Measurements from ENCODE around the gene PHLPP1.
"Not testable (repeated sequence)": the region's sequence is repeated elsewhere in the genome, so short reads cannot be mapped to it uniquely, and the experiment has no call there.

PHLPP1 gene

DNA sequence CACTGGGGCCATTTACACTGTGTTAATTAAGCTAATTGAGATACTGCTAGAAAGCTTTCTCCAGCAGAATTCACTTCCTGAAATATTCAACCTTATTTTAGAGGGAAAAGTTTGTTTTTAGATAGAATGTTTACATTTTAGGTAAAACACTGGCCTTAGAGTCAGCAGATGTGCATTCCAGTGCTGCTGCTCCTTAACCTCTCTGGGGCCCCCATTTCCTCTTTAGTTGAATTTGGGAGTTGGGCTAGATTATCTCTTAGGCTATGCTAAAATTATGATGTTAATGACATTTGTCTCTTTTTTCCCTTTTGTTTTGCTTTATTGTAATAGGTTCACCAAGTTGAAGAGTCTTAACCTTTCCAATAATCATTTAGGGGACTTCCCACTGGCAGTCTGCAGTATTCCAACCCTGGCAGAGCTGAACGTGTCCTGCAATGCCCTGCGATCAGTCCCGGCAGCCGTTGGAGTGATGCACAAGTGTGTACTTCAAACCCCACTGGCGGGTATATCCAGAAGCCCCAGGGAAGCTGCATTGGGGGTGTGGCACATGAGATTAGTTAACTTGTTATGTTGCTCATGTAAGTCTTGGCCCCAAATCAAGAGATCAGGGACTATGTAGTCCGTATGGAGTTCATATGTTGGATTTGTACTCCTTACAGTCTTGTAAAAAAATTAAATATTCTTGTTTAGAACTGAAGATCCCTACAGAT is 179.5 kb downstream of the PHLPP1 start:
- DNase-seq (ENCODE audit: low read depth), result no peak

DNA sequence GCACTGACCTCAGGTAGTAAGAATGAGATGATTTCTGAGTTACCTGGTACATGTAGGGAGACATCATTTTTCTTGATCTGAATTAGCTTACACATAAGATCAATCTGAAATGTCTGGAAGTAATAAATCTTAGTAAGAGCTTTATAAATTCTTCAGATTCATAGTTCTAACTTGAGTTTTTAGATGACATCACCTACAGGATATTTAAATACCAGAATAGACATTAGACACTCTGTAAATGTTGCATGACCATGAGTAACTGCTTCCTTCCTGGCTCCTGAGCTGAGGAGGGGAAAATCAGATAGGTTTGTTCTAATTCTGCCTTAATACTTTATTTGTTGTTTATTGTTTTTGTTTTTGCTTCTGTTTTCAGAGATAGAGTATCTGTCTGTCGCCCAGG is 181.8 kb downstream of the PHLPP1 start:
- no peak for DNase-seq (ENCODE audit: low read depth)

DNA sequence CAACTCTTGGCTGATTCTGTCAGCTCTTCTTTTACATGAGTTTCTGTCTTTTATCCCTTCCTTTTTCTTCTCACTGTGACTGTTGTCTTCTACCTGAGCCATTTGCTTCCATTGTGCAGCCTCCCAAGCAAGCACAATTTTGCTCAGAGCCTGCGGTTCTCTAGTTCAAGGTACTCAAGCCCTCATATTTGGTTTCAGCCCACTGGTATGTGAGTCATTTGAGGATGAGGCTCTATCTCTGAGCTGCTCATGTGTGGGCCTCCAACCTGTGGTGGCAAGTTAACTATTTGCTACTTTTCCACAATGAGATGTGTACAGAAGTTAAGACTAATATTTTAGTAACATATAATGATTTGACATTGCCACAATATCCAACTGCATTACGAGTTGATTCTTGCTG is 183.0 kb downstream of the PHLPP1 start:
- DNase-seq (ENCODE audit: low read depth), result no peak

DNA sequence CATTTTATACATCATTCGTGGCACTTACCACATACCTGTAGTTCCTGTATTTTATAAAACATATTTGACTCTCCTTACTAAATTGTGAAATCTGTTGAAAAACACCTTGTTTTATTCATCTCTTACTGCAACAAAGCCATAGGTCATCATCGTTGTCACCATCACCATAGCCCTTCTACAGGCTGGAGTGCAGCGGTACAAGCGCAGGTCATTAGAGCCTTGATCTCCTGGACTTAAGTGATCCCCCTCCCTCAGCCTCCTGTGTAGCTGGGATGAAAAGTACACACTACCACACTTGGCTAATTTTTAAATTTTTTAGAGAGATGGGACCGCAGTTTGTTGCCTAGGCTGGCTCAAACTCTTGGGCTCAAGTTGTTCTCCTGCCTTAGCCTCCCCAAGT is 184.2 kb downstream of the PHLPP1 start:
- DNase-seq (ENCODE audit: low read depth), result no peak

DNA sequence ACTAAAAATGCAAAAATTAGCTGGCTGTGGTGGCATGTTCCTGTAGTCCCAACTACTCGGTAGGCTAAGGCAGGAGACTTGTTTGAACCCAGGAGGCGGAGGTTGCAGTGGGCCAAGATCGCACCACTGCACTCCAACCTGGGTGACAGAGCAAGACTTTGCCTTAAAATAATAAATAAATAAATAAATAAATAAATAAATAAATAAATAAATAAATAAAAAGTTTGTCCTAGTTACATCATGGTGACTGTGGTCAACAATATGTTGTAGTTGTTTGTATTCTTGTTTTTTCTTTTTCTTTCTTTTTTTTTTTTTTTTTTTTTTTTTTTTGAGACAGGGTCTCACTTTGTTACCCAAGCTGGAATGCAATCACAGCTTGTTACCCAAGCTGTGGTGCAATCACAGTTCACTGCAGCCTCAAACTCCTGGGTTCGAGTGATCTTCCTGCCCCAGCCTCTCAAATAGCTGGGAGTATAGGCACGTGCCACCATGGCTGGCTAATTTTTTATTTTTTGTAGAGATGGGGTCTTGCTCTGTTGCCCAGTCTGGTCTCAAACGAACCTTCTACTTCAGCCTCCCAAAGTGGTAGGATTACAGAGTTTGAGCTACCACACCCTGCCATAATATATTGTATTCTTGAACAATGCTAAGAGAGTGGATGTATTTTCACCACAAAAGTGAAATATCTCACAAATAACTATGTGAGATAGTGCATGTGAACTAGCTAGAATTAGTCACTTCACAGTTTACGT is 185.0 kb downstream of the PHLPP1 start:
- DNase-seq (ENCODE audit: low read depth), result no peak

DNA sequence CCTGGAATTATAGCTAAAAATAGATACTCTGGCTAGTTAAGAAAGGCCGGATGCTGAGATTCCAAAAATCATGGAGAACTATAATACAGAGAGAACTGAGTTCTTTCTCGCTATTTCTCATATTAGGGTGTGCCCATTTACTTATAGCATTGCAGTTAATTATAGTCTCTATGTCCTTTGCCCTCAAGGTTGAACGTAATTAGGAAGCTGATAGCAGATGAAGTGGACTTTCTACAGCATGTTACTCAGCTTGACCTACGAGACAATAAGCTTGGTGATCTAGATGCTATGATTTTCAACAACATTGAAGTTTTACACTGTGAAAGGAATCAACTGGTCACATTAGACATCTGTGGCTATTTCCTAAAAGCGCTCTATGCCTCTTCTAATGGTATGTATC is 187.4 kb downstream of the PHLPP1 start:
- DNase-seq (ENCODE audit: low read depth), result no peak

DNA sequence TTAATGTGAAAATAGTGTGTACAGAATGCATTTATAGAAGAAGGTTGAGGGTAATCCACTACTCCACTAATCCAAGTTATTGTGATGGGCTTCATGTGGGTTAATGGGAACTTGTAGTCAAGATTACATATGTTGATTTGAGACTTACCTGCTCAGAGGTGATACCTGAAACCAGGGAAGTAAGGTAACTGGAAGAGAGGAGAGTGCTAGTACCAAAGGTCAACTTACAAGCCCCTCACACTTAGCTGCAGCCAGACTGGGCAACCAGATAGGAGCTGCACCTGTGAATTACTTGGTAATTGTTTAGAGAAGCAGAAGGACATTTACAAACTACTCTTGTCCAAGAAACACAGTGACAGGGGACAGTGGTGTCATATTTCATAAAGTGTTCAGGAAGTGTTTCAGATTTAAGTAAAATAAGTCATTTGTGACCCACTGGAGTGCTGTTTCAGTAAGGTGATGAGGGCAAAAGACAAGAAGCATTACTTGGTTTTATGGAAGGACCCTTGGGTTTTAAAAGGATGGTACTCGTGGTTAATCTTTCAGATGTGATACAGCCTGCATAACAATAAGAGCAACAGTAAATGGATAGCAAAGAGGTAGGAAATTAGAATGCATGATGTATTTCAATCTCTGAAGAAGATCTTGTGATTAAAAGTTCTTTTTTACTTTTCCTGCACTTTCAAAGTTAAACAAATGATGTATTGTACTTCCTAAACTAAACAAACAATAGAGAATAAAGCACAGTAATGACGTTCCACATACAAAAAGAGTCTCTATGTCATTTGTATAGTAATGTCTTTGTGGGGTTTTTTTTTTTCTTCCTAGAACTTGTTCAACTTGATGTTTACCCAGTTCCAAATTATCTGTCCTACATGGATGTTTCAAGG is 189.3 kb downstream of the PHLPP1 start:
- DNase-seq (ENCODE audit: low read depth), result no peak

DNA sequence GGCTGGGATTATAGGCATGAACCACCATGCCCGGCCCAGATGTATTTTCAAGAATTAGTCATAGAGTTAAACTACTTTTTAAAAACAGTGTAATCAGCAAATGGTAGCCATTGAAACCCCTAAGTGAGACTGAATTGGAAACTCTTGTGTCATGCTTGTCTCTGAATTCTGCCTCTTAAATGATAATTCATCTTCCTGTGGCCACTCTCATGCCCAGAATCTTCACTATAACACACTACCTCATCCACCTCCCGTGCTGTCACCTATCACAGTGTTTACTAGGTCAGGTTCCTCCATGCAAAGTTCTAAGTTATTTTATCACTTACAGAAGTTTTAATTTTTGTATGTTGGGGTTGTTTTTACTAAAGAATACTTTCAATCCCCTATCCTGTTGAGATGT is 197.5 kb downstream of the PHLPP1 start:
- DNase-seq (ENCODE audit: low read depth), result no peak

DNA sequence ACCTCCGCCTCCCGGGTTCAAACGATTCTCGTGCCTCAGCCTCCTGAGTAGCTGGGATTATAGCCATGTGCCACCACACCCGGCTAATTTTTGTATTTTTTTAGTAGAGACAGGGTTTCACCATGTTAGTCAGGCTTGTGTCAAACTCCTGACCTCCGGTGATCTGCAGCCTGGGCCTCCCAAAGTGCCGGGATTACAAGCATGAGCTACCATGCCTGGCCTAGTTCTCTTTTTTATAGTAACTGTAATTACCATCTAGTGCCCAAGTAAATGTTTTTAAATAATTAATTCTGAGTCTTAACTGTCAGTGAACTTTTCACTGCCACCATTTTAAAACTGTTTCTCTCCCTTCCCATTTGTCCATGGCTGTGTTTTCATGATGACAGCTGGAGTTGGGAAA is 198.5 kb downstream of the PHLPP1 start:
- not testable (repeated sequence) for DNase-seq (ENCODE audit: low read depth)

DNA sequence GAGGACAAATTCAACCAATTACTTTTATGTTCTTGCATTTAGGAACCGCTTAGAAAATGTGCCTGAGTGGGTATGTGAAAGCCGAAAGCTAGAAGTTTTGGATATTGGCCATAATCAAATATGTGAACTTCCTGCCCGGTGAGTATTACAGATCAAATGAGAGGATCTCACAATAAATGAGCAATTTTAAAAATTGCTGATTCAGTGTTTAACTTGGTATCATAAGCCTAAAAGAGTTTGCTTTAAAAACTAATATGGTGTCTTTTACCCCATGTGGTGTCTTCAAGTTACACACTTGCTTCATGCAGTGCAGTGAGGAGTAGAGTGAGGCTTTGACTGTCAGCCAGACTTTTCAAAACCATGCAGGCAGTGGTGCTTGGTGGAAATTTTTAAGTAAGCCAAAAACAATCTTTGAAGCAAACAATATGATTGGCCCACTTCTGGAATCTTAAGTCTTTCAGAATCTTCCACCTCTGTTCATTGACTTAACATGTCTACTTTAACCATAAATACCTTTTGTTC is 199.6 kb downstream of the PHLPP1 start:
- no peak for DNase-seq (ENCODE audit: low read depth)

DNA sequence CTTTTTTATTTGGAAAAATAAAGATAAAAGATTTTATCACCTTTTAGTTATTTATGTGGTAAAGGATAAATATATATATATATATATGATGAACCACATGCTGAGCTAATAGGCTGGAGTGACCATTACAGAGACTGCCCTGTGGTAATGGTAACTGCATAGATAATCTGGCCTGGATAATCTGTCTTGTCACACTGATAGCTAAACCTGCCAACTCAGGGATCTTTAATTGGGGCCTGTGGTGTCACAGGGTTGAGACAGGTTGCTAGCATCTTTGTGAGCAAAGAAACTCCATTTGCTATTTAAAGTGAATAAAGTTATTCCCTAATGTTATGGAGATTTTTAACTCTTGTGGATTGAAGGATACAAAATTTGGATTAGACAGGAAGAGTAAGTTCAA is 203.0 kb downstream of the PHLPP1 start:
- DNase-seq (ENCODE audit: low read depth), result no peak

DNA sequence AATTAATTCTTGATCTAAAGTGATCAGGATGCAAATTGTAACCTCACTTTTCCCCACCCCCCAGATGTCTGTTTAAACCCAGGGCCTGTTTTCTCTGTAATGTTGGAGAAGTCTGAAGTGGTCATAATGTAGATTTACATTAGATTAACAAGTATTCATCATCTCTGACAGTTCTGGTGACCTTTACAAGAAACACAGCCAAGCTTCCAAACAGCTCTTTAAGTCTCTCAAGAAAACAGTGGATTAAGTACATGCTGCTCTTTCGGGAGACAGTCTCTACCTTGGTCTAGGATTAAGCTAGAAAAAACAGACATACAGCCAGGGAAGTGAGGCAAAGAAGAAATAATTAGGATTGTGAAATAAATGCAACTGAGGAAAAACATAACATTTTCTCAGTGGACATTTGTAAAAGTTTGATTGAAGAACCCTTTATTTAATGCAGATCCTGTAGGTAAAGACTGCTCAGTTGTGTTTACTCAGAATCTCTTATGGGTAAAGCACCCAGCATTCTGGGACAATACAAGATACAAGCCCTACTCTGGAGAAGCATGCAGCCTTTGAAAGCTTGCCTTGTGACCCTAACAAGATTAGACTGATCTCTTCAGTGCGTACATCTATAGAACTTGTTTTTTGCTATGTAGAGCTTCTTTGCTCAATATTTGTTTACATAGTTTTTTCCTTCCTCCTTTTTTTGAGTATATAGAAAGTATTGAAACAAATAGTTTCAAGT is 203.9 kb downstream of the PHLPP1 start:
- no peak for DNase-seq (ENCODE audit: low read depth)

DNA sequence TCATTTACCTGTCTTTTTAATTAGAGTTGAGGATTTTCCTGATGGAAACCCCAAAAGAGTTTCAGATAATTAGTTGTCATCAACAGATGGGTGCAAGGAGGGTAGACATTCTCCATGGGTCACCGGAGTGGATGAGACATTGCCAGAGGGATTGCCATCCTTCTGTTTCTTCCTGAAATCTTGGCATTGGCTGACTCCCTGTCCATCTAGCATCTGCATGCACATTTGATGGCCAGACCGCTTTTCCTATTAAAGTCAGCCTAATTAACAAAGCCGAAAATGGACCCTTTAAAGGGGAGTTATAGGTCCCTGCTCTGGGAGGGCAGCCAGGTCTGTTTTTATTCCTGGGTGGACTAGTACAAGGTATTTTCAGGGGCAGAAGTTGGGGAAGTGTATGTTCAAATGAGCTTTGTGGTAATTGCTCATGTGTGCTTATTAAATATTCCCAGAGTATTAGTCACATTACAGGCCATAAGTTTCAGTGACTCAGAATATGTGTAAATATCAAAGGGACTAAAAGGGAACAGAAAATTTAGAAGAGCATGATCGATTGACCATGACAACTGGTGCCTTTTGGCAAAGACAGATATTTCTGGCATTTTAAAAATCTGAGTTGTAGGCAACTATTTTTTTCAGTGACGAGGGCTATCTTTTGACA is 209.8 kb downstream of the PHLPP1 start:
- DNase-seq (ENCODE audit: low read depth), result no peak

DNA sequence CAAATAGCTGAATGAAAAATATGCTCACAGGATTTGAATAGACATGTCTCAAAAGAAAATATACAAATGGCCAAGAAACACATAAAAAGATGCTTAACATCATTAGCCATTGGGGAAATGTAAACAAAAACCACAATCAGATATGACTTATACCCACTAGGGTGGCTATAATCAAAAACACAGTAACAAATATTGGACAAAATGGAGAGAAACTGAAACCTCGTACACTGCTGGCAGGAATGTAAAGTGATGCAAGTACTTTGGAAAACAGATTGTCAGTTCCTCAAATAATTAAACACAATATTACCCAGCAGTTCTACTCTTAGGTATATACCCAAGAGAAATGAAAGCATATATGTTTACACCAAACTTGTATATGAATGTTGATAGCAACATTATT is 213.0 kb downstream of the PHLPP1 start:
- DNase-seq (ENCODE audit: low read depth), result no peak

DNA sequence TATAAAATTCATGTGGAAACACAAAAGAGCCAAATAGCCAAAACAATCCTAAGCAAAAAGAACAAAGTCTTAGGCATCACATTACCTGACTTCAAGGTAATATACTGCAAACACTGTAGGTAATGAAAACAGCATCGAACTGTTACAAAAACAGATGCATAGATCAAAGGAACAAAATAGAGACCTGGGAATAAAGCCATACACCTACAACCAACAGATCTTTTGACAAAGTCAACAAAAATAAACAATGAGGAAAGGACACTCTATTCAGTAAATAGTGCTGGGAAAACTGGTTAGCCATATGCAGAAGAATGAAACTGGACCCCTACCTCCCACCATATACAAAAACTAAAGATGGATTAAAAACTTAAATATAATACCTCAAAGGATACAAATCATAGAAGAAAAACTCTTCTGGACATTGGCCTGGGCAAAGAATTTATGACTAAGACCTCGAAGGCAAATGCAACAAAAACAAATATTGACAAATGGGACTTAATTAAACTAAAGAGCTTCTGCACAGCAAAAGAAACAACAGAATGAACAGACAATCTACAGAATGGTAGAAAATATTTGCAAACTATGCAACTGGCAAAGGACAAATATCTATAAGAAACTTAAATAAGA is 218.0 kb downstream of the PHLPP1 start:
- no peak for DNase-seq (ENCODE audit: low read depth)

DNA sequence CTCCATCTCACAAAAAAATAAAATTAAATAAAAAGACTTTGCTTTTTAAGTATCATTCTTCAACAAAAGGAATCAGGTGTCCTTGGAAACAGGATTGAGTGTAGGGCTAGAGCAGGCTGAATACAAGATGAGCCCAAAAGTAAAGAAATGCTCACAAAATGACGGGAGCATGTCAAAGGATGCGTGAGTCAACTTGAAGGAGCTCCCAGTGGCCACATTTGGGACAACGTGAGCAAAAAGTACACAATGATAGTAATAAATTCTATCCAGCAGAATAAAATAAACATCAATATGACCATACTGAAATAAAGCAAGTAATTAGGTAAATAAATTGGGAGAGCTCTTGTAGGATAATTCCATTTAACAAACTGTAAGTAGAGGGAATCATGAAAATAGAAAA is 220.7 kb downstream of the PHLPP1 start:
- DNase-seq (ENCODE audit: low read depth), result no peak

DNA sequence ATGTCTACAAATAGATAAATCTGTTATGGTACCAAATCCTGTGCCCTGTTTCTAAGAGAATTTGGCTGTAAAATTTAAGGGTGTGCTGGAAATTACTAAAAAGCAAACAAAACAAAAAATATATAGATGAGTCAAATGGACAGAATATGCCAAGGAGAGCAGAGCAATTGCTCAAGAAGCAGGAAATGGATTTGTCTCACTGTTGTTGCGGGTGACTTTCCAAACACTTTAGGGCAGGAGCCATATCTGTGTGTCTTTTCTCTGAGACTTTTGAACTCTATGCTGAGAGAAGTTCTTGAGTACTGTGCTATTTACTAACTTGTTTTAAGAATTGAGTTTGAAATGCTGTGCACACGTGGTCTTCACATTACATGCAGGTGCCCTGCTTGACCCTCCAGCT is 221.7 kb downstream of the PHLPP1 start:
- no peak for DNase-seq (ENCODE audit: low read depth)

DNA sequence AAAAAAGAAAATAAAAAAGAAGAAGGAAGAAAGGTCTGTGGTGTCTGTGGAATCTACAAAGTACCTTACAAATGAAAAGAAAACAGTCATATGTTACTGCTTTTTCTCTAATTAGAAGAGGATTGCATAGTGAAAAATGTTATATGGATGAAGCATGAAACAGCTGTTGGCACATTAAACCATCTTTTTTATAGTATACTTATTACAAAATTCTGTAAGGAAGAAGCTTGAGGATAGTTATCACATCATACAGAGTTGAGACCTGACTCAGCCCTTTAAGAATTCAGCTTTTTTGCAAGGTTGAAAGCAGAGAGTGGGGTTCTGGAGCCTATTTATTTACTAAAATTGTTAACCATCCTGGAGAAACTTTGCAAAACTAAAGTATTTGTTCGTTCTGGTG is 222.7 kb downstream of the PHLPP1 start:
- DNase-seq (ENCODE audit: low read depth), result no peak

DNA sequence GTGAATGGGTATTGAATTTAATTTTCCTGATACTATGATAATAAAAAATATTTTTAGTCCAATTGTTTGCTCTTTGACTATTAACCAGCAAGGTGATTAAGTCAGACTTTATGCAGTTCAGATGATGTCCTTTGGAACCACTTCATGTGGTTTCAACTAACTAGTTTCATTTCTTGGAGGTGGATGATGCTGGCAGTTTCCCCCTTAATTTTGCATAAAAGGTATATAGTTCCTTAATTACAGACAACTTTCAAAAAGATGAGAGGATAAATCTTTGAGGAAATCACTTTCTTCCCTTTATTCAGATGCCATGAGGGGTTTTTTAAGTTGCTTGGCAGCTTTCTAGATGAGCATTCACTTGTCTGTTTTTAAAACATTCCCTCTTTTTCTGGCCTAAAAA is 223.1 kb downstream of the PHLPP1 start:
- DNase-seq (ENCODE audit: low read depth), result no peak

DNA sequence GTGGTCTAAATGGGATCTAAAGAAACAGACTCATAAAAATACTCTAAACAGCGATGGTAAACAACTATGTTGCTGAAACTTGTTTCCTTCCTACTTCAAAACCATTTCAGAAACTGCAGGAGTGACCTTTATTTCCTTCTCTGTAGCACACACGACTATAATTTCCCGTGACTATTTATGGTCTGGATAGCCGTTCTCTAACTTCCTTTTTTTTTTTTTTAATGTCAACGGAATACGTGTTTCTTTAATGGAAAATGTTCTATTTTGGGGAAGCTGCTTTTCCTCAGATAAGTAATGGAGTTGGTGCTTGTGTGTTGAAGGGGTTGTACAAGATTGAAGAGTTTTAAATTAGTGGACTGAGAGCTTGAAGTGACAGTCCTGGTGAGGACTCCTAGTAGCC is 224.1 kb downstream of the PHLPP1 start:
- no peak for DNase-seq (ENCODE audit: low read depth)

DNA sequence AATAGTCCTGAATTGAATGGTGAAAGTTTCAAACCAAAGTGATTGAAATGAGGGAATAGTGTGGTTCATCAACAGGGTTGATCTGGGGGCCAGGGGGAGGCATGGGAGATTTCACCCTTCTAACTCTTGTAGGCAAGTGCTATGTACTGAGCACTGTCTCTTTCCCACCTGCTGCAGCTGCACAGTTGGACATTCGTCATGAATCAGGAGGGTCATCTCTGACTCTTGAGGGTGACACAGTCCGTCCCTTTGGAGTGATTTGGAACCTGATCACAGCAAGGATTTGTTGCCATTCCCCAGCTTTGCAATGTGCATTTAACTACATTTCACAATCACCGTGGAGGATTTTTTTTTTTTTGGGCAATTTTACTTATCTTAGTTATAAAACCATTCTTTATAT is 224.6 kb downstream of the PHLPP1 start:
- DNase-seq (ENCODE audit: low read depth), result no peak

All from T follicular helper cell (primary cell).